Measurements from ENCODE around the gene TNFAIP6.
"Not testable (repeated sequence)": the region's sequence is repeated elsewhere in the genome, so short reads cannot be mapped to it uniquely, and the experiment has no call there.

The TNFAIP6 gene

GRCh38 chr2:151357359-151357758, at the start of gene TNFAIP6:
TNFAIP6 (plus strand) TSS chr2:151357592; CDS start chr2:151357667, 75 bp downstream.
- peak in 1 of 2 donors; percentile 22 for DNase-seq

GRCh38 chr2:151310313-151310712, 47.1 kb upstream of the TNFAIP6 start:
- not testable (repeated sequence) for DNase-seq

DNA sequence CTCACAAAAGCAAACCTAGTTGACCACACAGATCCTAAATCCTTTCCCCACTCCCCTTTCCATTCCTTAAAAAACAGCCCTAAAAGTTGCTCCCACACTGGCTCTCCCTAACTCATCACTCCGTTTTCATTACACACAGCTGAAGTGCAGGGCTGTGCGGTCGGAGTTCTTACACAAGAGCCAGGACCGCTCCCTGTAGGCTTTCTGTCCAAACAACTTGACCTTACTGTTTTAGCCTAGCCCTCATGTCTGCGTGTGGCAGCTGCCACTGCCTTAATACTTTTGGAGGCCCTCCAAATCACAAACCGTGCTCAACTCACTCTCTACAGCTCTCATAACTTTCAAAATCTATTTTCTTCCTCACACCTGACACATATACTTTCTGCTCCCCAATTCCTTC, 45.0 kb upstream of the TNFAIP6 start:
- not testable (repeated sequence) for DNase-seq

DNA sequence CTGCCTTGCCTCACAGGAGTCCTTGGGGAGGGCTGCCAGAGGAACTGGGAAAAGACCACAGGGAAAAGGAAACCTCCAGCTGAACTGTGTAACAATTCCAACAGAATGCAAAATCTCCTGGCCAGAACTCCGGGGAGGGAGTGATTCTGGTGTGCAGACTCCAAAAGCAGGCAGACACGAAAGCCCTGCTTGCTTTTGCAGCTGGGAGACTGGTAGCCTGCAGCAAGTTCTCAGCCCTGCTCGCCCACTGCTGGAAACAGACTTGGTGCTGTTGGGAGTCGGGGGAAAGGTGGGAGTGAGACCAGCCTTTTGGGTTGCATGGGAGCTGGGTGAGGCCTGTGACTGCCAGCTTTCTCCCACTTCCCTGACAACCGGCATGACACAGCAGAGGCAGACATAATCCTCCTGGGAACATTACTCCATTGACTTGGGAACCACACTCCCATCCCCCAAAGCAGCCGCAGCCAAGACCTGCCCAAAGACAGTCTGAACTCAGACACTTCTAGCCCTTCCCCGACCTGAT, 42.0 kb upstream of the TNFAIP6 start:
- DNase-seq: no peak

GRCh38 chr2:151325581-151326095, 31.8 kb upstream of the TNFAIP6 start:
- no peak for DNase-seq

GRCh38 chr2:151326554-151326953, 30.8 kb upstream of the TNFAIP6 start:
- DNase-seq: no peak

DNA sequence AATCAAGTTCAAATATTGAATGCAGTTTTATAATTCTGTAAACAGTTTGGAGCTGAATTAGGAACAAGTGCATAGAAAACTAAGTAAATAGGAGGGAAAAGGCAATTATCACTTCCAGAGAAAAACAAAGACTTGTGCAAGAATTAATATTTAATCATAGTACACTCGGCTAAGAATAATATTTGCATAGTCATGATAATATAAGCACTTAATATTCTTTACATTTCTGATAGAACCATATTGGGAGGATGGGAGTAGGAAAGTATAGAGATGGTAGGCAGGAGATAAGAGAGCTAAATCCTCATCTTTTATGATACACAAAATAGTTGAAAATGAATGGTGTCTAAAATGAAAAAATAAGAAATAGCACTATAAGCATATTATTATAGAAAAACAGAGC, 27.4 kb upstream of the TNFAIP6 start:
- no peak for DNase-seq

DNA sequence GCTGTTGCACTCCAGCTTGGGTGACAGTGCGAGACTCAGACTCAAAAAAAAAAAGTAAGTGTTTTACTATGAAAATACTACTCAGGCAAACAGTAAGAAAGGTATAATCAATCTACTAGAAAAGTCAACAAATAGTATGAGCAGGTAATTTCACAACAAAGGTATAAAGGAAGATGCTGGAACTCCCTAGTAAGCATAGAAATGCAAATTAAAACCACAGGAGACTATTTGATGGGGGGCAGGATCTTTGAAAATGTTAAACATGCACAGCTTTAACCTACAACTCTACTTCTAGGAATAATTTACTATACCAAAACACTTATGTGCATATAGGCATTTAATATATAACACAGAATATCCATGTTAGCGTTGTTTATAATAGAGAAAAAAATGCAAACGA, 24.3 kb upstream of the TNFAIP6 start:
- DNase-seq: no peak

DNA sequence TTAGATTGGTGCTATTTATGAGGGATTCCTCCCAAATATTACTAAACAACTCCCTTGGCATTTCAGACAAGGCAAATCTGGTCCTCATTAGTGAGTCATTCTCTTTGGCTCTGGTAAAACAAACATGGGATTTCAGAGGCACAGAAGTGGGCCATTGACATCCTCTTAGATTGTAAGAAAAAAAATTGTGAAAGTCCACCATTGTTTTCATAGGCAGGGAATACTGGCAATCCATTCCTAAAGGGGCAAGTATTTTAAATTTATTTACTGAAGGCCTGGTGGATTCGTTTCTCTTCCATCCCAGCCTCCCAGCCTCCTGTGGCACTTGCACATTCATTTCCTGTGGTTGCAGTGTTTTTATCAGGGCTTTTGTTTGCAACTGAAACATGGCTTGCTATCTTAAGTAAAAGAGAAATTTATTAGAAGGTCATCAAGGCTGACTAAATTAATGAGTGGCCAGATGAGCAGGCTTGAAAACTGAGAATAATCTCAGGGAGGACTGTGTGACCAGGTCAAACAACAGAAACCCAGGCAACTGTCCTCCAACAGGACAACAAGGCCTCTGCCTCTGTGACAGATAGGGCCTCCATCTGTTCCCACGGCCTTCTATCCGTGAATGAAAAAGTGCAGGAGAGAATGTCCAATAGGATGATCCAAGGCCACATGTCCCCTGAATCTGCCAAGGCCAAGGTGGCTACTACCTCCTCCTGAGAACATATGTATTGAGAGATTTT, 23.1 kb upstream of the TNFAIP6 start:
- no peak for DNase-seq

DNA sequence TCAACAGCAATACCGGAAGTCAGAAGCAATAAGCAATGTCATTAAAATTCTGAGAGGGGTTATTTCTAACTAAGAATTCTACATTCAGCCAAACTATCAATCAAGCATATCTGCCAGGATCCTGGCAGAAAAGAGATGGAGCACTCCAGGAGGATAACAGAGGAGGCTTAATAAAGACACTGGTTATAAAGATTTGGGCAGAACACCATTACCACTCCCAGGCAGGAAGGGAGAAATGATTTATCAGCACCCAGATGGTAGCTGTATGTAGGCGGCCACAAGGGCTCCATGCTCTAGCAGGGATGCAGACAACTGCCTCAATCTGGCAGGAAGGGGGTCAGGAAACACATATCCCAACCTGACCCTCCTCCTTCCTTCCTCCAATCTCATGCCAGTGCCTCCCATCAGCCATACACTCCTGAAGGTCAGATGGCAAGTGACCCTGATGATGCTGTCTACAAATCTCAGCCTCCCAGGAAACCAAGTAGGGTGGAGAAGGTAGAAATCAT, 20.5 kb upstream of the TNFAIP6 start:
- DNase-seq: no peak

DNA sequence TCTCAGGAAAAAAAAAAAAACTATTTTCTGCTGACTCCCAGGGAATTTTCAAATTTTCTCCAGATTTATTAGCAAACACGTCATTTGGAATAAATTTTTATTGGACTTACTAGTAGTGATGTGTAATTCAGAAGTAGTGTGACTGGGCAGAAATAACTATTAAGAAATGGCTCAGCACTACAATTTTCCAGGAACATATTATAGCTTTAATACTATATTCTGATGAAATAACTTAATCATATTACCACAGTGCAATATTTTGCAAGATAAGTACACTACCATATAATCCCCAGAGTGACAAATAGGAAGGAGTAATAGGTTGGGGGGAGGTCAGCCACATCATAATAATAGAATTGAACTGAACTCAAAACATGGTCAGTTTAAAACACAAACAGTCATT, 19.7 kb upstream of the TNFAIP6 start:
- DNase-seq: no peak

GRCh38 chr2:151338115-151338514, 19.3 kb upstream of the TNFAIP6 start:
- no peak for DNase-seq

DNA sequence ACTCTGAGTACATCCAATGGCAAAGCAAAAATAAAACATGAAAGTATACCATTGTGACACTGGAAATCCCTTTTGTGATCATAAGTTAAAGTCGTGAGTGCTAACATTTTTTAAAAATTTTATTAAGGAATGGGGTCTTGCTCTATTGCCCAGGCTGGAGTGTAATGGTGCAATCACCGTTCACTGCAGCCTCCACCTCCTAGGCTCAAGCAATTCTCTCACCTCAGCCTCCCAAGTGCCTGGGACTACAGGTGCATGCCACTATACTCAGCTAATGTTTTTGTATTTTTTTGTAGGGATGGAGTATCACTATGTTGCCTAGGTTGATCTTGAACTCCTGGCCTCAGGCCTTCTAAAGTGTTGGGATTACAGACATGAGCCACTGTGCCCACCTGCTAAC, 14.3 kb upstream of the TNFAIP6 start:
- DNase-seq: no peak

- not testable (repeated sequence) for DNase-seq
Observed at GRCh38 chr2:151344191-151344590, 13.2 kb upstream of the TNFAIP6 start.

GRCh38 chr2:151344906-151345305, 12.5 kb upstream of the TNFAIP6 start:
- no peak for DNase-seq

- DNase-seq: no peak
Observed at GRCh38 chr2:151347294-151347693, 10.1 kb upstream of the TNFAIP6 start.

GRCh38 chr2:151347906-151348305, 9.5 kb upstream of the TNFAIP6 start:
- DNase-seq: no peak

DNA sequence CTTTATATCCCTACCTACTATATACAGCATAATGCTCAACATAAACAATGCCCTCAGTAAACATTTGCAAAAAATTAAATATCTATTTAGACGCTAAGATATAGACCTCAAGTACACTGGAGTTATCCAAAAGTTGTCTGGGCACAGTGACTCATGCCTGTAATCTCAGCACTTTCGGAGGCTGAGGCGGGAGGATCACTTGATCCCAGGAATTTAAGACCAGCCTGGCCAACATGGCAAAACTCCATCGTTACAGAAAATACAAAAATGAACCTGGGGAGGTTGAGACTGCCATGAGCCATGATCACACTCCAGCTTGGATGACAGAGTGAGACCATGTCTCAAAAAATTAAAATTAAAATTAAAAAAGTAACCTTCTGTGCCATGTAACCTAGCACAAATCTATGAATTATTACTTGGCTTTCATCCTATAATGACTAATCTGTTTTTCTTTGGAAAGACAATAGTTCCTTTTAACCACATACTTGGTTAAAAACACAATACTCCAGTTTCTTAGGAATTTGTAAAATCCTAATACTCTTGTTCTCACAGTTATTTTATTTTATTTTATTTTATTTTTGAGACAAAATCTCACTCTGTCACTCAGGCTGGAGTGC, 6.7 kb upstream of the TNFAIP6 start:
- no peak for DNase-seq

DNA sequence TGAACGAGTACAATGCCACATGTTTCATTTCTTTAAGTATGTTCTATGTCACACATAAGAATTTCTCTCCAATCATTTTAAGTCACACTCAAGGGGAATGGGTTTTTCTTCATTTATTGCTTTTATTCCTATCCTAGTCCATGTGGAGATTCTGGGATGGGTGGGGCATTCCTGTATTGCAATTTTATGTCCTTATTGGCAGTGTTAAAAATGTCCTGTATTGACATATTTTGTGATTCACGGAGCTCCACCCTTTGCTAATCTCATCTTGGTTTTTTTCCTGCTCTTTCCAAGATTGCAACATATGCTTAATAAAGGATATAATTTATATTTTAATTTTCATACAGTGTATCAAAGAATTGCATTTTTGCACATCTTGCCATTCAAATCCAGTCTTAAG, 3.4 kb upstream of the TNFAIP6 start:
- DNase-seq: no peak

DNA sequence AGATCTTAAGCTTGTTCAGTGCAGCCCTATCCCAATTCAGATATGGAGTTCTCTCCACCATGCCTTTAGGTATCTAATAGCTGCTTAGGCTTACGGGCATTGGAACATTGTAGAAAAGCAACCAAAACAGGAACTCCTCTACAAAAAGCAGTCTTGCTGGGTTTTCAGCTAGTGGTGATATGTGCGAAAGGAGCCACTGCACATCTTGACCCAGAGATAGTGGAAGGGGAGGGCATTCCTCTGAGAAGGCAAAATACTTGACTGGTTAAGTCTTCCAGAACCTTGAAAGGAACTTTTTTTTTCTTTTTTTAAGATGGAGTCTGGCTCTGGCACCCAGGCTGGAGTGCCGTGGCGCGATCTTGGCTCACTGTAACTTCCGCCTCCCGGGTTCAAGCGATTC, 2.6 kb upstream of the TNFAIP6 start:
- DNase-seq: no peak

DNA sequence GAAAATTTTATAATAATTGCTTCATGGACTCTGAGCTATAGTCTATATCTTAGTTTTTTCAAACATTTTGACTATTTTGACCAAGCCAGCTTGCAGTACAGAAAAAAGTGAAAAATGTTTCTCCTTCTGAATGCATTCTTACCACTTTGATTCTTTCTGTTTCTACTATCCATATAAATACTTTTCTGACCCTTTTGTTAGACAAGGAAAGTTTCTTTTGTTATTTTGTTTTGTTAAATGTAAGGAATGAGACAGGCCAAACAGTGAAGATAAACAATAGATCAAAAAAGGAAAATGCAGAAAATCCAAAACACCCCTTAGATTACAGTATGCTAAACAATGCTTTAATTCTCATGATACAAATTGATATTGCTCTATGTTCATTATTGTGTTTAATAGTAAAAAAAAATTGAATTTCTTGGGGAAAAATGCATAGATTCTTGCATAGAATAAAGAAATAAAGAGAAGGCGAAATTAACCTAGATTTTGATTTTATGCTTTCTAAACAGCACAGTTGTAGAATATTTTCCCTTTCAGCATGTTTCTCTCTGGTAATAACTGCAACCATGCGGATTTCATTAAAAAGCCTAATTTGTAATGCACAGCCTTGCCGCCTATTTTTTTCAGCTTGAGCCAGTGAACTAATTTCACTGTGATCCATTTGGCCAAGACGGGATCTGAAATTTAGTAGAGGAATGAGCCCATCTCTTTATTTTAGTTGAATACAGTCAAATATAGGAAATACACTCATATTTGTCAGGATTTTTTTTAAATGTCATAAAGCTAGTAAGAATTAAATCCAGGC, 976 bp downstream of the TNFAIP6 start:
- DNase-seq: no peak

- DNase-seq: no peak
Observed at GRCh38 chr2:151359768-151360461, 2.5 kb downstream of the TNFAIP6 start.
